Right kidney (tissue), 1 donor: Measurements from ENCODE around the gene PTPA.
A peak's percentile ranks its signal among the peaks of the same experiment; 100 is the strongest.
"Not testable (repeated sequence)": the region's sequence is repeated elsewhere in the genome, so short reads cannot be mapped to it uniquely, and the experiment has no call there.

Experiments used
- DNase-seq: peaks from one replicate; pipeline ENCODE4 v3.0.0-alpha.2; 2016

Gene PTPA

DNA sequence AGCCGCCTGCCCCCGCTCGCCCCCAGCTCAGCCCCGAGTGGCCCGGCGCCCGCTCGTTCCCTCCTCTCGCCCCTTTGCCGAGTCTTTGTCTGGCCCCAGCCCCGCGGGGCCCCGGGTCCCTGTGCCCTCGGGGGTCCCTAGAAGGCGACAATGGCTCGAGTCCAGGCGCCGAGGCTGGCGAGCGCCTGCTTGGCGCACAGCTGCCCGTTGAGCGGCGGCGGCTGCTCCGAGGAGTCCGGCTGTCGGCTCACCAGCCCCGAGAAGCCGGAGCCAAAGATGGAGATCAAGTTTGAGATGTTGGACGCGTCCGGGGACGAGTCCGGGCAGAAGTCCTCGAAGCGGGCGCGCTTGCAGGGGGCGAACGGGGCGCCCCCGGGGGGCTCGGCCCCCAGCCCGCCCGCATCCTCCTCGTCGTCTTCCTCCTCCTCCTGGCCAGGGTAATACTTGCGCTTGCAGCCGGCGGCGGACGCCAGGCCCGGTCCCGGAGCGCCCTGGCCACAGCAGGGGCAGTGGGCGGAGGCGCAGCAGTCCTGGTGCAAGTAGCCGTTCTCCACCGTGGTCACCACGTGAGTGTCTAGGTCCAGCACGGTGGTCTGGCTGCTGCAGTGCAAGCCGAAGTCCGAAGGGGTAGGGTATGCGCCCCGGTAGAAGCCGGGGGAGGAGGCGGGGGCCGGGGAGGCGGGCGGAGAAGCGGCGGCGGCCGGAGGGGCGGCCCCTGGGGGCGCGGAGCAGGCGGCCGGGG, 65.7 kb downstream of the PTPA start:
- peak; percentile 83 for DNase-seq

DNA sequence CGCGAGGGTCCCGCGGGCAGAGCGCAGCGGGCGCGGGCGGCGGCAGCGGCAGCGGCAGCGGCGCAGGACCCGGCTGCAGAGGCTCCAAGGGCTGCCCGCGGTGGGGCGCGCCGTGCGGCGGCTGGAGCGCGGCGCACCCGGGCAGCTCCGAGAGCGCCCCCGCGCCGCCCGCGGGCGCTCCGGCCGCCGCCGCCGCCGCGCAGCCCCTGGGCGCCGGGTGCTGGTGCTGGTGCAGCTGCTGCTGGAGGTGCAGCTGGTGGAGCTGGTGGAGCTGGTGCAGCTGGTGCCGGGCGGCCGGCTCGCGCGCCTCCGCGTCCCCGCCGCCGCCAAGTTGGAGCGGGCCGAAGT, 66.2 kb downstream of the PTPA start:
- no peak for DNase-seq

GRCh38 chr9:129177791-129178567, 66.8 kb downstream of the PTPA start, which contains the start of gene IER5L:
TSS of gene IER5L (minus strand) at chr9:129178261. CDS start at chr9:129178052, 209 bp downstream.
- DNase-seq, result peak; percentile 99

DNA sequence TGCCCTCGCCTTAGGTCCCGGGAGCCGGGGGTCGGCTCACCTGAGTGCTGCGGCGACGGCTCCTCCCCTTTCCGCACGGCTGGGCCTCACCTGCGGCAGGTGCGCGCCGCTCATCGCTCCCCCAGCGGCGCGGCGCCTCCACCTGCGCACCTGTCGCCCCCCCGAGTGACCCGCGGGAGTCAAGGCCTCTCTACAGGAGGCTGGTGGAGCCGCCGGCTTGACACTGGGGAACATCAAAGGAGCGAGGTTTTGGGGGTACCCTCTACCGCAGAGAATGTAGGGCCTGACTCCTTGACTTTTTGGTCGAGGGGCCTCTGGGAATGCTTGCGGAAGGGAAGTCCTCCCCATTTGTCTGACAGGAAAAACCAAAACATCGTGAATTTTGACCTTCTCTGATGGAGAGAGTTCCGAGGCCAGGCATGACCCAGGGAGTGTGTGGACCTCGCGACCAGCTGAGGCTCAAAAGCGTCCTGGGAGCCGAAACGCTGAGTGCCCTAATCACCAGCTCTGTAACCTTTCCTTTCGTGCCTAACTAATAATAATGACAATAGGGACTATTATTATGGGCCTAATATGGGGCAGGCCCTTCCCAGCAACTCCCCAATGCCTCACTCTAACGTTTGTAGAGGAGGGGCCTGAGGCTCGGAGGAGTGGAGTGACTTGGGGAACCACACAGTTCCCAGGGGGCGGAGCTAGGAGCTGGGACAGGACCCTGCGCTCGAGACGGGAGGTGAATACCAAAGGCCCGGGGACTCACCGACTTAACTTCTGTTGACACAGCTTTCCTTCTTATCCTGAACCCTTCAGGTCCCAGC, 67.6 kb downstream of the PTPA start:
- no peak for DNase-seq

GRCh38 chr9:129181246-129181645, 70.0 kb downstream of the PTPA start:
- DNase-seq, result no peak

DNA sequence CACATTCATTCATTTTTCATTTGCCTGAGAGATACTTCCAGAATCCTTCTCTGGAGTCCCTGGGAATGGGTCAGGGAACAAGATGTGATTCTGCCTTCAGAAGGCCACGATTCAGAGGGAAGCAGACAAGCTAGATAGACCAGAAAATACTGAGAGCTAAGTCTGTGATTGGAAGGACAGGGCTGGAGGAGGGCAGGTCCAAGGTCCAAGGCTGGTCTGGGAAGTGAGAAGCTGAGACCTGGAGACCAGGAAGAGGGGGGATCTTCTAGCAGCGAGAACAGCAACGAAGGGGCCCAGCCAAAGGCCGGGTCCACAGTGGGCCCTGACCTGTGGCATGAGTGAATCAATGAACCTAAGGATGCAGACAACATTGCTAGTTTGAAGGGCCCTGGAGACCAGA, 70.9 kb downstream of the PTPA start:
- DNase-seq, result no peak

DNA sequence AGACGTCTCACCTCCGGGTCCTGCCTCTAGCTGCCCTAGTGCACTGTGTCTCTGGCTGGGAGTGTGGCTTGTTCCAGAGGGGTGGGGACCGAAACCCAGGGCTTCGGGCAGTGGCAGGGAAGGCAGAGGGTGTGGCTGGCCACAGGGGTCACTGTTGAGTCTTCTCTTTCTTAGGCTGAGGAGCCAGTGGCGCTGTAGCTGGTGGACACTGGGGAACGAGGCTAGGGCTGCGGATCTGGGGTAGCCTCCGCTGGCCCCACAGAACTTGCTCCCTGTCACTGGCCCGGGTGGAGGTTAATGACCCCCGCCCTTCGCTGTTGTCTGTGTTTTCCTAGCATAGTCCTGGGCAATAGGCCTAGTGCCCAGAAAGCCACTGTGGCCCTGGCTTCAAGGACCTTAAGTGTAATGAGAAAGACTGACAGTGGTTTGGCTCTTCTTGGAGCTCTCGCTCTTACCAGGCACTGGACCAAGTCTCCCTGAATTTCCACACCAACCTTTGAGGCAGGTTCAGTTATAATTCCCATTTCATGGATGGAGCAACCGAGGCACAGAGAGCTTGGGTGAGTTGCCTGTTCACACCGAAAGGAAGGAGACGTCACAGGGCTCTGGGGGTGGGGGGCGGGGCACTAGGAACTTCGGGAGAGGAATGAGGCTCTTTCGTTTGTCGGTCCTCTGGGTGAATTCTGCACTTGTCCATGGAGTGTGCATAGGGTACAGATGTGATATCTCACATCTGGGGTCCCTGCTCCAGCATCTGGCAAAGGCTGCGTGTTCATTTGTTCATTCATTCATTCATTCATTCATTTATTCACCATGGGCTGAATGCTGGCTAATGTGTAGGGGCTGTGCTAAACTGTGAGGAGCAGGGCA, 71.6 kb downstream of the PTPA start:
- DNase-seq, result no peak

- DNase-seq, result no peak
Observed at GRCh38 chr9:129183495-129184218, 72.4 kb downstream of the PTPA start.

GRCh38 chr9:129184219-129184524, 73.0 kb downstream of the PTPA start:
- no peak for DNase-seq

DNA sequence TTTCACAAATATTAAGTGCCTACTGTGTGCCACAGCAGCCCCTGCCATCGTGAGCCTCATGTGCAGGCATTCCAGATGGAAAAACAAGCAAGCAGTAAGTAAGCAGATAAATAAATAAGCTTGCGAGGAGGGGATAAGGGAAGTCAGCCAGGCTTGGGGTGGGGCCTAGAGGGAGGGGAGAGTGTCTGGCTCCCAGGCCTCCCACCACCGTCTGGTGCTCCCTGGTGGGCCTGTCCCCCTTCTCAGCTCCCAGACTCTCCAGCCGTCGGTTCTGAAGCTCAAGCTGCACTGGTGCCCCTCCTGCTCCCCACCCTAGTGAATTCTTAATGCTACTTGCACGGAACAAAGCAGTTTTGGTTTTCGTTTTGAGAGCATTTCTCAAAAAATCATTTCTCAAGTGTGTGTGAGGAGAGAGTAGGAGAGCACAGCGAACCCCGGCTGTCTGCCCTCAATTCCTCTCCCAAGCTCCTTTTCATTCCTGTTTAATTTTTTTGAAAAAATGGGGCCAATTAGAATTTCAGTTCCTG, 73.4 kb downstream of the PTPA start:
- no peak for DNase-seq

- no peak for DNase-seq
Observed at GRCh38 chr9:129185402-129185801, 74.2 kb downstream of the PTPA start.

GRCh38 chr9:129185991-129186390, 74.8 kb downstream of the PTPA start:
- no peak for DNase-seq

GRCh38 chr9:129187042-129187441, 75.8 kb downstream of the PTPA start:
- DNase-seq, result no peak

- DNase-seq, result not testable (repeated sequence)
Observed at GRCh38 chr9:129189971-129190370, 78.8 kb downstream of the PTPA start.

- no peak for DNase-seq
Observed at GRCh38 chr9:129191234-129191633, 80.0 kb downstream of the PTPA start.

- DNase-seq, result no peak
Observed at GRCh38 chr9:129193655-129194054, 82.4 kb downstream of the PTPA start.

DNA sequence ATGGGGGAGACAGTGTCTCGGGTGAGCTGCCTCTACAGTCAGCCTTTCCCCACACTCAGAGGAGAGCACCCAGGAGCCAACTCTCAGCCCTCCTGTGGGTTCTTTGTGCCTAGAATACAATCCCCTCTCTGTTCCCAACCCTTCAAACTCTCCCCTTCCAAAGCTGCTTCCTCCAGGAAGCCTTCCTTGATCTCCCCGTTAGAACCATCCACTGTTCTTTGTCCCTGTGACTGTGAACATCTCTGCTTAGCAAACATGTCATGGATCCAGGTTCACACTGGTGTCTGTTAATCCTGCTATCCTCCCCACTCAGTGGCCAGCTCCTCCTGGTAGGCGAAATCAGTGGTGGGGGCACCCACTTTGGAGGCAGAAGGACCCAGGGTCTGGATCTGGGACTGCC, 83.0 kb downstream of the PTPA start:
- no peak for DNase-seq

DNA sequence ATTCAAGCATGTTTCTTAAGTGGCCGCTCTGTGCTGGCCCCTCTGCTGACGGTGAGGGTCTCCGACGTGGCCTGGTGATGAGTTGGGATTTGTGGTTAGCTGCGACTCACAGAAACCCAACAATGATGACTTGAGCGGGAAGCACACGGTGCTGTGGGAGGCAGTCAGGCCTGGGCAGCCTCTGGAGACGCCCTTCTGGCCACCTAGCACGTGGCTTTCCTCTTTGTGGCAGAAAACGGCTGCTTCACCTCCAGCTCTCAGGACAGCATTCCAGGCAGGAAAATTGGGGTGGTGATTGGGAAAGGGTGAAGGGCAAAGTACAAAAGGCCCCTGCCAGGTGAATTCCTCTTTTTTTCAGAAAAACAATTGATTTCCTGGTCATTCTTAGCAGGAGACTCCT, 84.4 kb downstream of the PTPA start:
- no peak for DNase-seq

GRCh38 chr9:129197045-129197444, 85.8 kb downstream of the PTPA start:
- not testable (repeated sequence) for DNase-seq

- no peak for DNase-seq
Observed at GRCh38 chr9:129197978-129198318, 86.7 kb downstream of the PTPA start.
